ENCODE data around the gene HDAC4. TPM values are rescaled to one million over a fixed set of nuclear protein-coding genes. Genes with fewer than 3 reads are reported as not detected.

The HDAC4 gene
- total RNA-seq, 2 donors from 2014 or later, result 8.1 to 20.1 TPM

- no peak overlapping the region for H3K4me3 ChIP-seq
Observed at GRCh38 chr2:239423551-239423950, 22.7 kb upstream of the HDAC4 start.

GRCh38 chr2:239421851-239422250 is 21.0 kb upstream of the HDAC4 start:
- Histone ChIP-seq H3K4me1 (no peaks in the 10 kb centered on the region), H3K4me3 (no peak overlapping the region), H3K36me3 (no peaks in the 10 kb centered on the region), H3K9me3 (no peaks in the 10 kb centered on the region), H3K27ac (no peak overlapping the region), H3K27me3 (no peaks in the 10 kb centered on the region)
- DNase-seq (ENCODE audit: low spot score), result no peak
- TF ChIP-seq CTCF (IDR thresholded peaks at IDR 0.05), result no peak

More at GRCh38 chr2:239423551-239423950, 22.7 kb upstream of the HDAC4 start:
- DNase-seq (ENCODE audit: low spot score), result no peak
- no peak overlapping the region for H3K27ac ChIP-seq
- no peaks in the 10 kb centered on the region for H3K4me1 ChIP-seq
- no peaks in the 10 kb centered on the region for H3K27me3 ChIP-seq
- TF ChIP-seq CTCF (IDR thresholded peaks at IDR 0.05), result no peak
- H3K9me3 ChIP-seq, result no peaks in the 10 kb centered on the region
- H3K36me3 ChIP-seq, result no peaks in the 10 kb centered on the region

- DNase-seq (ENCODE audit: low spot score), result no peak
- TF ChIP-seq CTCF (IDR thresholded peaks at IDR 0.05), result no peak
- no peak overlapping the region for H3K27ac ChIP-seq
- no peaks in the 10 kb centered on the region for H3K4me1 ChIP-seq
- no peaks in the 10 kb centered on the region for H3K27me3 ChIP-seq
- H3K36me3 ChIP-seq, result no peaks in the 10 kb centered on the region
- no peaks in the 10 kb centered on the region for H3K9me3 ChIP-seq
- no peak overlapping the region for H3K4me3 ChIP-seq
Observed at GRCh38 chr2:239420082-239420481, 19.3 kb upstream of the HDAC4 start.

GRCh38 chr2:239418918-239419317 is 18.1 kb upstream of the HDAC4 start:
- Histone ChIP-seq H3K27me3 (no peaks in the 10 kb centered on the region), H3K36me3 (no peaks in the 10 kb centered on the region), H3K9me3 (no peaks in the 10 kb centered on the region), H3K27ac (no peak overlapping the region), H3K4me3 (no peak overlapping the region), H3K4me1 (no peaks in the 10 kb centered on the region)
- TF ChIP-seq CTCF (IDR thresholded peaks at IDR 0.05), result no peak
- no peak for DNase-seq (ENCODE audit: low spot score)

- Histone ChIP-seq H3K27me3 (no peaks in the 10 kb centered on the region), H3K4me3 (no peak overlapping the region), H3K27ac (no peak overlapping the region), H3K36me3 (no peaks in the 10 kb centered on the region), H3K4me1 (no peaks in the 10 kb centered on the region), H3K9me3 (peaks cover 0 to 10% of the 10 kb centered on the region in 2 donors)
- DNase-seq (ENCODE audit: low spot score), result no peak
- no peak for TF ChIP-seq CTCF (IDR thresholded peaks at IDR 0.05)
Observed at GRCh38 chr2:239412905-239413603, 12.2 kb upstream of the HDAC4 start.

Measured in right atrium auricular region (tissue), 2 donors.